HepG2 (cell line): ENCODE data around the gene C3orf22. TPM values are rescaled to one million over a fixed set of nuclear protein-coding genes. Genes with fewer than 3 reads are reported as not detected.
A peak's percentile ranks its signal among the peaks of the same experiment; 100 is the strongest.

ENCODE experiments used
- ADNP ChIP-seq: sonication (generic); formaldehyde crosslinking; IDR thresholded peaks from 2 replicates; pipeline ENCODE4 v1.4.0; 2020; ENCODE audit warnings: missing genetic modification reagents
- DDIT3 ChIP-seq: sonication (generic); formaldehyde crosslinking; IDR thresholded peaks from 2 replicates; pipeline ENCODE4 v1.4.0; 2020; ENCODE audit warnings: mild to moderate bottlenecking, missing genetic modification reagents
- DMTF1 ChIP-seq: sonication (generic); formaldehyde crosslinking; IDR thresholded peaks from 2 replicates; pipeline ENCODE4 v1.4.0; 2020; ENCODE audit warnings: mild to moderate bottlenecking, missing genetic modification reagents
- HES4 ChIP-seq: sonication (generic); formaldehyde crosslinking; IDR thresholded peaks from 2 replicates; pipeline ENCODE4 v1.9.0; 2021; ENCODE audit warnings: mild to moderate bottlenecking, missing genetic modification reagents, borderline replicate concordance
- HOXA7 ChIP-seq: sonication (generic); formaldehyde crosslinking; IDR thresholded peaks from 2 replicates; pipeline ENCODE4 v1.8.1; 2022; ENCODE audit warnings: mild to moderate bottlenecking, missing genetic modification reagents, moderate library complexity
- HOXA9 ChIP-seq: sonication (generic); formaldehyde crosslinking; IDR thresholded peaks from 2 replicates; pipeline ENCODE4 v1.8.1; 2022; ENCODE audit warnings: missing genetic modification reagents, mild to moderate bottlenecking, moderate library complexity, borderline replicate concordance
- ISL2 ChIP-seq: sonication (generic); formaldehyde crosslinking; IDR thresholded peaks from 2 replicates; pipeline ENCODE4 v1.5.0; 2020; ENCODE audit warnings: missing genetic modification reagents
- MNT ChIP-seq: fragments of 450-650 bp; IDR thresholded peaks from 2 replicates; pipeline ENCODE4 v1.6.1; 2016
- MTF1 ChIP-seq: sonication (generic); formaldehyde crosslinking; IDR thresholded peaks from 2 replicates; pipeline ENCODE4 v1.5.0; 2020; ENCODE audit warnings: missing genetic modification reagents
- NFRKB ChIP-seq: fragments of 450-650 bp; IDR thresholded peaks from 2 replicates; pipeline ENCODE4 v1.6.1; 2017
- NR3C1 ChIP-seq: sonication (generic); formaldehyde crosslinking; IDR thresholded peaks from 2 replicates; pipeline ENCODE4 v1.4.0; 2020; ENCODE audit warnings: missing genetic modification reagents
- PRPF4 ChIP-seq: fragments of 200-400 bp; formaldehyde crosslinking; IDR thresholded peaks from 2 replicates; pipeline ENCODE4 v1.6.1; 2016; ENCODE audit warnings: low read length, low read depth; ENCODE audit not compliant: poor library complexity, severe bottlenecking
- RBAK ChIP-seq: sonication (generic); formaldehyde crosslinking; IDR thresholded peaks from 2 replicates; pipeline ENCODE4 v1.5.1; 2020; ENCODE audit warnings: mild to moderate bottlenecking, missing genetic modification reagents
- SALL1 ChIP-seq: sonication (generic); formaldehyde crosslinking; IDR thresholded peaks from 2 replicates; pipeline ENCODE4 v1.8.0; 2022; ENCODE audit warnings: mild to moderate bottlenecking, missing genetic modification reagents
- SIX1 ChIP-seq: sonication (generic); formaldehyde crosslinking; IDR thresholded peaks from 2 replicates; pipeline ENCODE4 v1.4.0; 2020; ENCODE audit warnings: missing genetic modification reagents, borderline replicate concordance
- SRSF9 ChIP-seq: fragments of 200-400 bp; formaldehyde crosslinking; IDR thresholded peaks from 2 replicates; pipeline ENCODE4 v1.6.1; 2018; ENCODE audit warnings: borderline replicate concordance, mild to moderate bottlenecking, low read depth, low read length; ENCODE audit not compliant: insufficient read depth, poor library complexity, severe bottlenecking
- TARDBP ChIP-seq: sonication (generic); formaldehyde crosslinking; IDR thresholded peaks from 2 replicates; pipeline ENCODE4 v1.8.0; 2022; ENCODE audit warnings: mild to moderate bottlenecking, missing genetic modification reagents
- ZMAT3 ChIP-seq: sonication (generic); formaldehyde crosslinking; conservative IDR thresholded peaks from 2 replicates; pipeline ENCODE4 v1.7.0; 2021; ENCODE audit warnings: missing genetic modification reagents
- ZNF20 ChIP-seq: sonication (generic); formaldehyde crosslinking; IDR thresholded peaks from 2 replicates; pipeline ENCODE4 v1.4.0; 2020; ENCODE audit warnings: mild to moderate bottlenecking, moderate library complexity, missing genetic modification reagents
- ZNF547 ChIP-seq: sonication (generic); formaldehyde crosslinking; IDR thresholded peaks from 2 replicates; pipeline ENCODE4 v1.5.1; 2020; ENCODE audit warnings: mild to moderate bottlenecking, missing genetic modification reagents
- ZNF788 ChIP-seq: sonication (generic); formaldehyde crosslinking; IDR thresholded peaks from 2 replicates; pipeline ENCODE4 v1.5.0; 2020; ENCODE audit warnings: mild to moderate bottlenecking, missing genetic modification reagents, borderline replicate concordance
- ZNF879 ChIP-seq: sonication (generic); formaldehyde crosslinking; IDR thresholded peaks from 2 replicates; pipeline ENCODE4 v1.8.1; 2023; ENCODE audit warnings: missing genetic modification reagents
- polyA plus RNA-seq, 8 experiments: library from polyadenylated mRNA; depleted of rRNA in 3 of 8; stranded (reverse) in 7 of 8; unstranded in 1 of 8; fragments of >200 nt; fragmentation: Illumina TruSeq in 4 of 8; extraction: Trizol in 4 of 8; gene quantifications; 2 replicates each; pipeline versions ENCODE4 v1.2.1 to v1.2.3, GENCODE V29; 2011 to 2016; ENCODE audit warnings: low read depth in 4 of 8, missing spikeins in 1 of 8, mixed read lengths in 1 of 8; ENCODE audit not compliant: insufficient read depth in 1 of 8
- total RNA-seq, 5 experiments: library from RNA; depleted of rRNA; stranded (reverse); fragments of >200 nt; fragmentation: Illumina TruSeq; extraction: Trizol; gene quantifications; 2 replicates each; pipeline ENCODE4 v1.2.3, GENCODE V29; 2016; ENCODE audit warnings: low read depth in 1 of 5

C3orf22 gene
- total and polyA plus RNA-seq, 2 of the 13 experiments (the other 11 are each of a cell fraction or from before 2014, with no cell fraction given), result not detected

- TF ChIP-seq TARDBP (CRISPR knock-in tag), result peak; percentile 81
- no peak for TF ChIP-seq ZNF20 (CRISPR knock-in tag)
- TF ChIP-seq ZNF788, result peak; percentile 74; the same call in 1 of the 2 replicates
- TF ChIP-seq SALL1 (CRISPR knock-in tag), result peak; percentile 90
- no peak for TF ChIP-seq ZNF879 (CRISPR knock-in tag)
- TF ChIP-seq ADNP (CRISPR knock-in tag), result no peak; the same call in 1 of the 2 replicates
- no peak for TF ChIP-seq PRPF4
- no peak for TF ChIP-seq NR3C1 (CRISPR knock-in tag)
- TF ChIP-seq HOXA7 (CRISPR knock-in tag), result no peak; the same call in 1 of the 2 replicates
- no peak for TF ChIP-seq DDIT3
- TF ChIP-seq RBAK (CRISPR knock-in tag), result no peak
- peak; percentile 45; the same call in 1 of the 2 replicates for TF ChIP-seq SIX1 (CRISPR knock-in tag)
- peak; percentile 40 for TF ChIP-seq MNT
- TF ChIP-seq SRSF9, result no peak
- TF ChIP-seq ISL2 (CRISPR knock-in tag), result peak; percentile 73; the same call in 1 of the 2 replicates
- no peak for TF ChIP-seq HOXA9 (CRISPR knock-in tag)
- TF ChIP-seq NFRKB, result no peak
- TF ChIP-seq ZNF547 (CRISPR knock-in tag), result peak; percentile 88; the same call in 1 of the 2 replicates
- TF ChIP-seq ZMAT3 (CRISPR knock-in tag), result 0 out of 2 replicates have a peak, but pooled peaks have one; percentile 28
- TF ChIP-seq DMTF1 (CRISPR knock-in tag), result no peak
- TF ChIP-seq HES4, result peak; percentile 43; the same call in 1 of the 2 replicates
- TF ChIP-seq MTF1 (CRISPR knock-in tag), result no peak; the same call in 1 of the 2 replicates
Observed at GRCh38 chr3:126528800-126529541, 29.8 kb downstream of the C3orf22 start (continued).
